NCI-H526 treated with DMSO at 0.1 percent for 48 hours (cell line): Measurements from ENCODE around the gene STXBP1.

ENCODE experiments used
- DNase-seq: peaks from one replicate; lab custom pipeline; 2025; lab: John Stamatoyannopoulos, UW

The STXBP1 gene

DNA sequence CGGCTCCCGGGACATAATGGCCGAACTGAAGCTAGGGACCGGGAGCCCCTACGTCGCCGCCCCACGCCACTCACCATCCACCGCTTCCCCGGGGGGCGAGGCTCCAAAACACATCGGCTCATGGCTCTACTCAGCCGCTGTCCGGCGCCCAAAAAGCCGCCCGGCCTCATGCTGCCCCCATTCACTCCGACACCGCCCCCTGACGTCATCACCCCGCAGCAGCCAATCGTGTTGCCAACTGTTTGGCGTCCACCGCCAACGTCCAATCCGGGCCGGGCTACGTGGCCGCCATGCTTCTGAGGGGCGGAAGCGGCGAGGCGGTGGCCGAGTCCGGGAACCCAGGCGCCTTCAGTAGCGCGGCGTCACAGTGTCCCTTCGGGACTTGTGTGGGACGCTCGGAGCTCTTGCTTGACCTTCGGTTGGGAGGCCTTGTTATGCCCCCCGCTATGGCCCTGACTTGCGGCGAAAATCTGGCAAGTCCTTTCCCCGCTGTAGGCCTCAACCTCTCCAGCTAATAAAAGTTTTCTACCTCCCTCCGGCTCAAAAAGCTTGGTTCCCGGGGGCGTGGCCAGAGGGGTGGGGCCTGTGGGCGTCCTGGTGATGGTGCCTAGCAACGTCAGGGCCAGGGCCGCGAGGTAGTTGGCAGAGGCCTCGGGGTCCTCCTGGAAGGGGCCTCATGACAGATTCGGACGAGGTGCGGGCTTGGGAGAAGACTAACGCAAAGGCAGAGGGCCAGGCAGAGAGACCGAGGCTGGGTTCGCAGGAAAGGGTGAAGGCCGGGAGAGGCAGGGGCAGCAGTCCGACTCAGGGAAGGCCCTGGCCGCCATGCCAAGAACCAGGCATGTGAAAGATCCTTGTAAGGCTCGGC, 103.6 kb downstream of the STXBP1 start, which contains the start of the genes PTRH1 and TTC16:
PTRH1 (minus strand) TSS at position 194 of the 868 bp plus-strand sequence; CDS start at position 170, 24 bp downstream.
TTC16 (plus strand) TSS at position 610 of the 868 bp plus-strand sequence; CDS start at position 677, 67 bp downstream.
- DNase-seq: peak; percentile 66

DNA sequence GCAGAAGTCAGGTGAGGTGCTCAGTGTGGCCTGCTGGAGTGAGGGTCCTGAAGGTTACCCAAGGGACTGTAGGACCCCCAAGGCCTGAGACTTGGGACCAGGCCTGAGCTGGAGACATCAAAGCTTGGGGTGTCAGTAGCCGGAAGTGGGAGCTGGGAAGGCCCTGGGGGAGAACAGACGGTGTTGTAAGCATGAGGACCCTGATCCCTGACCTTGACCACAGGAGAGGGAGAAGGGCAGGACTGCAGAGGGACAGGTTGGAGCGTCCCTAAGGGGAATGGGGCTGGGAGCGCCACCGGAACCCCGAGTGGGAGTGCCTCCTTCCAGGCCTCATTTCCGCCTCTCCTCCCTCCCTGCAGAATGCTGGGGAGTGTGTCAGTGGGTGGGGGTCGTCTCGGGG, 104.3 kb downstream of the STXBP1 start:
- no peak for DNase-seq

DNA sequence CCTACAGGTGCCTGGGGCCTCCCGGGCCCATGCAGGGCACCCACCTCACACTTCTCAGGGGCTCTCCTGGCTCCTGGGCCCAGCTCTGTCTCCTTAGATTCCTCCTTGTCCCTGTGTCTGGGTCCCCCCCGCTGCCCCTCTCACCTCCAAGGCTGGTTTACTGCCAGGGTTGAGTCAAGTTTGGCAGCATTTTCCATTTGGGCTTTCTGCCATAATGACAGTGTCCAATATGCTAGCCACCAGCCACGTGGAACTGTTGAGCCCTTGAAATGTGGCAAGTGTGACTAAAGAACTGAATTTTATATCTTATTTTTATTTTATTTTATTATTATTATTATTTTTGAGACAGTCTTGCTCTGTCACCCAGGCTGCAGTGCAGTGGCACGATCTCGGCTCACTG, 105.7 kb downstream of the STXBP1 start:
- no peak for DNase-seq

DNA sequence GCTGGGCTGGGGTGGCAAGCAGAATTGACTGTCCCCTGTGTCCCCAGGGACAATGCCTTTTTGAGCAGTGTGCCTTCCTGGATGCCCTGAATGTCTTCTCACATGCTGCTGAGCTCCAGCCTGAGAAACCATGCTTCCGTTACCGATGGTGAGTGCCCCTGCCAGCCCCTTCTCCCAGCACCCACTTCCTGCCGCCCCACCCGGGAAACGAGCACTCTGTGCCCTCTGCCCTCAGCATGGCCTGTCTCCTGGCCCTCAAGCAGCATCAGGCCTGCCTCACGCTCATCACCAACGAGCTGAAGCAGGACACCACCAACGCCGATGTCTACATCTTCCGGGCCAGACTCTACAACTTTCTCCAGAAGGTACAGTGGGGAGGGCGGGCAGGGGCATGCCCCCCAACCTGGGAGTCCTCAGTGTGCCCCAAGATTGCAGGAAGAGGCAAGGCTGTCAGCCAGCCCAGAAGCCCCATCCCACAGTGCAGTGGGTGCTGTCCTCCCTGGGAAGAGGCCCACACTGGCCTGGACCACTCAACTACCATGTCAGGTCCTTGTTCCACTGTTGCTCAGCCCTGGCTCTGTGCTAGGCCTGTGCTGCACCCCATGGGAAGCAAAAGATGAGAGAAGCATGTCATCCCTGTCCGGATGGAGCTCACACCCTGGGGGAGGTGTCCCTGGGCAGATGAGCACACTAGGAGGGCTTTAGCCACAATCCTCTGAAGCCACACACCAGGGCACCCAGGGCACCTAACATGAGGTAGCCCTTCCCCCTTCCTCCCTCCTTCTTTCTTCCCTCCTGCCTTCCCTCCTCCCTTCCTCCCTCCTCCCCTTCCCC, 108.2 kb downstream of the STXBP1 start:
- DNase-seq: no peak

DNA sequence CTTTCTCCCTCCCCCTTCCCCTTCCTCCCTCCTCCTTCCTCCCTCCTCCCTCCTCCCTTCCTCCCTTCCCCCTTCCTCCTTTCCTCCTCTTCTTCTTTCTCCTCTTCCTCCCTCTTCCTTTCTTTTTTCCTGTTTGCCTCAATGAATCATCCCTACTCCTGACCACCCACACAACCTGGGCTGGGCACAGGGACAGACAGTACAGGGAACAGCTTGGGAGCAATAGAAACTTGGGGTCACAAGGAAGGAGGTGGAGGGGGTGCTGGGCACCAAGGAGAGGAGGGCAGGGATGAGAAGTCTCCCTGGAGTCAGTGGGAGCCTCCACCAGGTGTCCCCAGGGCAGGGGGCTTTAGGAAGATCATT, 108.8 kb downstream of the STXBP1 start:
- no peak for DNase-seq

DNA sequence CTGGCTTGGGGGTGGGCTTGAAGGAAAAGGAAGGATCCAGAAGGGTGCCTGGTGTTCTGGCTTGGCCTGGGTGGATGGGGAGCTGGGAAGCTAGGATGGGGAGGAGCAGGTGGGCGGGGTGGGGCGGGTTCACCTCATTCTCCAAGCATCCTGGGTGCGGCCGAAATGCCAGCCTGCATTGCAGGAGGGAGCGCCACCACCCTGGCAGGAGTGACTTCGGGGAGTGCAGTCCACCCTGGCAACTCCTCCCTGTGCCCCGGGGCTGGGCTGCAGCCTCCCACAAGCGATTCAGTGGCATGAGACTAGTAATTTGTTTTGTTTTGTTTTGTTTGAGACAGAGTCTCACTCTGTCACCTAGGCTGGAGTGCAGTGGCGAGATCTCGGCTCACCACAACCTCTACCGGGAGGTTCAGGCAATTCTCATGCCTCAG, 109.3 kb downstream of the STXBP1 start:
- no peak for DNase-seq

DNA sequence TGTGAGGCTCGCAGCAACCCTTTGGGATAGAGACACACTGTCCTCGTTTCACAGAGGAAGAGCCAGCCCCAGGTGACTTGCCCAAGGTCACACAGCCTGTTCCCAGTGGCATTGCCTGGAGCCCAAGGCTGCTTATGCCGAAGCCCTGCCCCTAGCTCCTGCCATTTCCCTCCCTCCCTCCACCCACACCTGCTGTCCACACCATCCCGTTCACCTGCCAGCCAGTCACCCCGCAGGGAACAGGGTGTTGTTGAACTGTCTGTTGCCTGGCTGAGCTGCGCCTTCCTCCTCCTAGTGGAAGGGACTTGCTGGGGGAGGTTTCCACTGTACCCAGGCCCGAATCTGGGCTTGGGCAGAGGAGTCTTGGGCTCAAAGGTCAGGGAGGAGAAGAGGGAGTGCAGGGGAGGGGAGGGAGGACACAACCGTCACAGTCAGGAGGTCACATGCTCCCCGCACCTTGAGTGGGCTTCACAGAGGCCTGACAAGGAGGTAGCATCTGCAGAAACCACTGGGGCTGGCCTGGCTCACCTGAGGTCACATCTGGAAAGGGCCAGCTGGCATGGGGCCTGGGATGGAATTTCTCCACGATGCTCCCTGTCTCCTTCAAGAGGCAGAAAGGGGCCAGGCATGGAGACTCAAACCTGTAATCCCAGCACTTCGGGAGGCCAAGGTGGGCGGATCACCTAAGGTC, 110.1 kb downstream of the STXBP1 start:
- no peak for DNase-seq

DNA sequence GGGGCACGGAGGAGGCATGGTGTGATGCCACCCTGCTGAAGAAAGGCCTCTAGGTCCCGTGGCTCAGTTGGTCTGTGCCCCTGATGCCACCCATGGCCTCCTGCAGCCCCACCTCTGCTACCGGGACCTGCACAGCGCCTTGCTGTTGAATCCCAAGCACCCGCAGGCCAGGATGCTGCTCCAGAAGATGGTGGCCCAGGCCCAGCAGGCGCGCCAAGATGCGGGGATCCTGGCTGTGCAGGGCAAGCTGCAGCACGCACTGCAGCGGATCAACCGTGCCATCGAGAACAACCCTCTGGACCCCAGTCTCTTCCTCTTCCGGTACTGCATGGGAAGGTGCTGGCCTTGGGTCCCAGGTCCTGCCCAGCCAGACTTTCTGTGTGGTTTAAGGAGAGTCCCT, 110.9 kb downstream of the STXBP1 start:
- no peak for DNase-seq

DNA sequence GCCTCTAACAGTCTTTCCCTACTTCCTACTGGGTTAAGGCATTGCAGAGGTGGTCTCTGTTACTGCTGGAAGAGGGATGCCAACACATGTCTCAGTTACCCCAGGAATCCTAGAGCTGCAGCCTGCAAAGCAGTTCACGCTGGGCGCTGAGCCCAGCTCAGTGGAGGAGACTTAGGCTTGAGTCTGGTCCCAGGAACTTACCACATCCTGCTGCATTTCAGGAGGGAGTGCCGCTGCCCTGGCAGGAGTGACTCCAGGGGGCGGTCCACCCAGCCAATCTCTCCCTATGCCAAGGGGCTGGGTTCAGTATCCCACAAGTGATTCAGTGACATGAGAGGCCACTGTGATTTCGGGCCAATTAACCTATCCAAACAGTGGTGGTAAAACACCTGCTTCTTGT, 111.4 kb downstream of the STXBP1 start:
- no peak for DNase-seq

DNA sequence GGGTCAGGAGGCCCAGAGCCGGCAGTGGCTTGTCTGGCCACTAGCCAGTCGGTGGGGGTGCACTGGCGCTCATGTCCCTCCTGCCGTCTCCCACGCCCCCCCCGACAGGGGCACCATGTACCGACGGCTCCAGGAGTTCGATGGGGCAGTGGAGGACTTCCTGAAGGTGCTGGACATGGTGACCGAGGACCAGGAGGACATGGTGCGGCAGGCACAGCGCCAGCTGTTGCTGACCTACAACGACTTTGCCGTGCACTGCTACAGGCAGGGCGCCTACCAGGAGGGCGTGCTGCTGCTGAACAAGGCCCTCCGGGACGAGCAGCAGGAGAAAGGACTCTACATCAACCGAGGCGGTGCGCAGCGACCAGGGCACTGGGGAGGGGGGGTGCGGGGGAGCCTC, 111.9 kb downstream of the STXBP1 start:
- no peak for DNase-seq

DNA sequence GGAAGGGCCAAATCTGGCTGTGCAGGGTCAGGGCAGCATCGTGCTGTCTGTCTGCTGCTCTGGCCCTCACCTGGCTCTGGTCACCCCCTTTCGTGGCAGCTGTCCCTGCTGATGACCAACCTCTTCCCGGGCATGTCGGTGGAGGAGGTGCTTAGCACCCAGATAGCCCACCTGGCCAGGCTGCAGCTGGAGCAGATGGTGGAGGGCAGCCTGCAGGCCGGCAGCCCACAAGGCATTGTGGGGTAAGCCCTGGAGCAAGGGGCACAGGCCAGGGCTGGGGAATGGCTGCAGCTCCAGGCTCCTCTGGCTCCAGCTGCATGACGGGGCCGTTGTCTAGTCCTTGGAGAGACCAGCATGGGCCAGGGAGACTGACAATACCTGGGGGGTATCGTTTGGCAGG, 114.8 kb downstream of the STXBP1 start:
- no peak for DNase-seq

DNA sequence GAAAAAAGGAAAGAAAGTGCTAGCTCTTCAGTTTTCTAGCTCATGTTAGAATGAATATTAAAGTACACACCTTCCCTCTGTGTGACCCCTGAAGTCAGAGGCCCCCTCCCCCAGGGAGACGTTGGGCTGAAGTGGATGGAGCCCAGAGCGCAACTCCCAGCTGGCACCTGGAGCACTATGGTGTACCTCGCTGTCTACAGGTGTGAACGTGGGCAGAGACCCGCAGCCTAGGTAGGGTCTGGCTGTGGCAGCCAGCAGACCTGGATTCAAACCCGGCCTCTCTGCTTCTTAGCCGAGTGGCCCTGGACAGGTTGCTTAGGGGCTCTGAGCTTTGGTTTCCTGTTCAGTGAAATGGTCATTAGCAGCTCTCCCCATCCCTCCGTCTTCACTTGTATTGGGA, 116.7 kb downstream of the STXBP1 start:
- no peak for DNase-seq

DNA sequence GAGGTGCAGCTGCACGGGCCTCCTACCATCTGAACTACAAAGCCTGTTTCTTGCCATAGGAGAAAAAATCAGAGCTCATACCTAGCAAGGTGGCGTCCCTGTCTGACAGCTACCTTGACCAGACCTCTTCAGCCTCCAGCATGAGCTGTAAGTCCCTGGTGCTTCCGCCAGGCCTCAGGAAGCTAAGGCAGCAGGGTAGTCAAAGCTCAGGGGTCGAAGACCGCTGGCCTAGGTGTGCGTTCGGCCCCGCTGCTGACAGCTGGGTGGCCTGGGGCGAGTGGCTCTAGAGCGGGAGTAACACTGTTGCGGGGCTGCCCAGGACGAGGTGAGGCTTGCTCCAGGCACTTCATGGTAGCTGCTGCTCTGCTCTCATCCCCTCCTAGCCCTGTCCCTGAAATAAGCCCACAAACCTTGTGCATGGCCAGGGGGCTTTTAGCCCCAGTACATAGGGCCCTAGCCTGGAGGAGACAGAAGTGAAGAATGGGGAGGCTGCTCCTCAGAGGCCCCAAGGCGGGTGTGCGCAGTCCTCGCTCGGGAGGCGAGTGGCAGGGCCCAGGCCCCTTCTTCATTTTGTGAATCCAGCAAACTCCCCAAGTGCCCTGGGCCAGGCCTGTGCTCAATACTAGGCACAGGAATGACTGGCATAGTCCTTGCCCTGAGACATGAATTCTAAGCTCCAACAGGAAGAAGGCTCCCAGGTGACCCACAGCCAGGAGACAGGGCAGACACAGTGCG, 117.6 kb downstream of the STXBP1 start:
- DNase-seq: no peak

DNA sequence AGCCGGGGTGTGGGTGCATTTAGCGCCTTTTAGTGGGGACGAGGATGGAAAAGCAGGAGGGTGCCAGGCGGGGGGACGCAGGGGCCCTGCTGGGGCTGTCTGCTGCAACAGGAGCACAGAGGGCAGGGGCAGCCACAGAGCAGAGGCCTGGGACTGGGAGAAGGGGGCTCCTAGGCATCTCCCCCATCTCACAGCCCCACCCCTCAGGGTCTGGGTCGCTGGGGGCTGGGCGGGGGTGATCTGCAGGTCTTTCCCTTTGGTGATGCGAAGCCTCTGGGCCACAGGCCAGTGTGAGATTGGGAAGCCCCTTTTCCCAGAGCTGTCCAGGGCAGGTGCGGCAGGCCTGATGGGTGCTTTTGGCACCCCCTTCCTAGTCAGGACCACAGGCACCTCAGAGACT, 118.2 kb downstream of the STXBP1 start:
- DNase-seq: no peak

DNA sequence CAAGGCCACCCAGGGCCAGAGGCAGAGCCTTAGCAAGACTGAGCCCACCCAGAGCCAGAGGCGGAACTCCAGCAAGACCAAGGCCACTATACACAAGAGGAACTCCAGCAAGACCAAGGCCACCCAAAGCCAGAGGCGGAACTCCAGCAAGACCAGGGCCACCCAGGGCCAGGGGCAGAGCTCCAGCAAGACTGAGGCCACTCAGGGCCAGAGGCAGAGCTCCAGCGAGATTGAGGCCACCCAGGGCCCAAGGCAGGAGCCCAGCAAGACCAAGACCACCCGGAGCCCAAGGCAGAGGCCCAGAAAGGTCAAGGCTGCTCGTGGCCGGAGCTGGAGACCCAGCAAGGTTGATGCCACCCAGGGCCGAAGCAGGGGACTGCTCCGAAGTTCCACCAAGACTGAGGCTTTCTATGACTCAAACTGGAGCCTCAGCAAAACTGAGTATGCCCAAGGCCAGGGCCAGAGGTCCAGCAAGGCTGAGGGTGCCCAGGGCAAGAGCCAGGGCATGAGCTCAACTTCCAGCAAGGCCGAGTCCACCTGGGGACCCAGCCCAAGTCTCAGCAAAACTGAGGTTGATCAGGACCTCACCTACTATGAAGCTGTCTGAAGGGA, 118.8 kb downstream of the STXBP1 start:
- no peak for DNase-seq

DNA sequence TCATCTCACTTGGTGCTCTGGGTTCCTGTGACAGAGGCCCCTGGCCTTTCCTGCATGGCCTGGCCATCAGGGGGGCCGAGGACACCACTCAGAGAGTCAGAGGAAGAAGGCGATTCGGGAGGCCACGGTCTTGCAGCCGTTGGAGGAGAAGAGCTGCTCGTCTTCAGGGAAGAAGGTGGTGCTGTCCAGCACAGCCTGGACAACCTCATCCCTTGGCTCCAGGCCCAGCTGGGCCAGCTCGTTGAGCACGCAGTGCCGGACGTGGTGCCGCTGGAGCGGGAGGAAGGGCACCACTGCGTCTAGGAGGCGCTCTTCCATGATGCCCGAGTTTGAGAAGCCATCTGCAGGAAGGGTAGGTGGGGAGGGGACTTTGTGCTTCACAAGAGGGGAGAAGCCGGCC, 119.9 kb downstream of the STXBP1 start:
- no peak for DNase-seq

DNA sequence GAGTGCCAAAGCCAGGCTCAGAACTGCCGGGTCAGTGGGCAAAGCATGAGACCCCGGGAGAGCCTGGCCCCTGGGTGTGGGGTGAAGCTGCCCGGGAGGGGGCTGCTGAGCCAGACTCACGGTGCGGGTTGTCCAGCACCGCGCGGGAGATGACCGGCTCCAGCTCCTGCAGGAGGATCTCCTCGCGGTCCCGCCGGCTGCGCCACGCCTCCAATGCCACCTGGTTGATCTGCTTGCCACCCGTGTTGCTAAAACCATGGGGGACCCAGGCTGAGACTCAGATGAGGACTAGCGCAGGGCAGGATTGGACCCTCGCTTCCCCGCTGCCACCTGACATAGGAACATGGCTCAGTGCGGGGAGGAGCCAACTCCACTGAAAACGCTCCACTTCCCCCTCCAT, 120.4 kb downstream of the STXBP1 start:
- no peak for DNase-seq

DNA sequence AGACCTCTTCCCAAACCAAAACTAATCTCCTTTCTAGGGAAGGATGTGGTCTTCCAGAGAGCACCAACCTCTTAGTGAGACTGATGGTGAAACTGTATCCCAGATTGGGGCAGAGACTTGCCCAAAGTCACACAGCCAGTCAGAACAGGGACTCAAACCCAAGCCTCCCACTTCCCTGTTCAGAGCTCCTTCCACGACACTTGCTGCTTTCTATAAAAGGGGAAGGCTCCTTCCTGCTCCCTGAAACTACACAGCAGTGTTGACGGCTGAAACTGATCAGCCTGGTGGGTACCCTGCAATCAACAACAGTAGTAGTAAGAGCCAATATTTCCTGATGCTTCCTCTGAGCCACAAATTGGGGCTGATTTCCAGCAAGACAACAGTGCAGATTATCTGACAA, 121.5 kb downstream of the STXBP1 start:
- DNase-seq: no peak

DNA sequence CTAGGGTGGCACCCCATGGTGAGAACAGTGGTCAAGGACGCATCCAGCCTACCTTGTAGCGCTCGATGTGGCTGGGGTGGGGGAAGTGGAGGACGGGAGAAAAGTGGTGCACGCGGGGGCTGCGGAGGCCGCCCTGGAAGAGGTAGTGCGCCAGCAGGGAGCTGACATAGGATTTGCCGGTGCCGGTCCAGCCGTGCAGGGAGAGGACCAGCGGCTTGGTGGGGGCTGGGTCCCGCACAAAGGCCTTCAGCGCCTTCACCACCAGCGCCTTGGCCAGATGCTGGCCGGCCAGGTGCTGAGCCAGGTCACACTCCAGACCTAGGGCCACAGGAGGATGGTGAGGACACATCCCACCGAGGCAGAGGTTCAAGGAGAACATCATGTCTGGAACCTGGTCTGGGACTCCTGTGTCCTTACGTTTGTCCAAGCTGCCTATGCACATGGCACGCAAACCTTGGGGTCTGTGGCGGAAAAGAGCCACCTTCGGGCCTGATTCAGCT, 122.2 kb downstream of the STXBP1 start:
- DNase-seq: no peak

DNA sequence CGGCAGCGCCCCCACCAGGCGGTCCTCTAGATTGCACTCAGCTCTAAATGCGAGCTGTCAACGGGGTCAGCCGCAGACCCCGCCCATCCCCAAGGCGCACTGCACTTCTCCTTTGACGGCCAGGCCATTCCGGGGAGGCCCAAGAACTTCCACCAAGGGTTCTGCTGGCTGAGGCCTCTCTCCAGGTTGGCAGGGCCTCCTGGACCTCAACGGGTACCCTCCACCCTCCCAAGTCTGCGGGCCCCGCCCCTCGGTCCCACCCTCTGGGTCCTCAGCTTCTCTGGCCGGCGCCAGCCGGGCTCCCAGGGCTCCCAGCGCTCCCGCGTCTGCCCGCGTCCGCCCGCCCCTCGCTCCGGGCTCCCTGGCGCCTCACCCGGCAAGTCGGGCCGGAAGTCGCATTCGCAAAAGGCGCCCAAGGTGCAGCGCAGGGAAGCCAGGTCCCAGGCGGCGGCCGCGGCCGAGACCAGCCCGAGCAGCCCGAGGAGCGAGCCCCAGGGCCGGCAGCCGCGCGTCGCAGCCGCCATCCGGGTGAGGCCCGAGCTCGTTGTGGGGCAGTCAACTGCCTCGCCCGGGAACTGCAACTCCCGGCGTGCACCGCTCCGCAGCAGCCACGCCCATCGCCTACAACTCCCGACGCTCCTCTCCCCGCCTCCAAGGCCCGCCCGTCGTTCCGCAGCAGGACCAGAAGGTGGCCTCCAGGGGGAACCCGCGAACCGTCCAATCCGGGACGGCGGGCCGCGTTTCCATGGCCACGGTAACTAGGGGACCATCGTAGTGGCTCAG, 122.9 kb downstream of the STXBP1 start, which contains the start of gene TOR2A:
TOR2A (minus strand) TSS at position 548 of the 783 bp plus-strand sequence; CDS start at position 524, 24 bp downstream.
- peak; percentile 79 for DNase-seq
